ENCODE results near the gene MLXIP. TPM values are rescaled to one million over a fixed set of nuclear protein-coding genes. Genes with fewer than 3 reads are reported as not detected.
"Not testable (repeated sequence)": the region's sequence is repeated elsewhere in the genome, so short reads cannot be mapped to it uniquely, and the experiment has no call there.

The MLXIP gene
- total RNA-seq, 1 donor from 2014 or later, result 68.4 TPM

DNA sequence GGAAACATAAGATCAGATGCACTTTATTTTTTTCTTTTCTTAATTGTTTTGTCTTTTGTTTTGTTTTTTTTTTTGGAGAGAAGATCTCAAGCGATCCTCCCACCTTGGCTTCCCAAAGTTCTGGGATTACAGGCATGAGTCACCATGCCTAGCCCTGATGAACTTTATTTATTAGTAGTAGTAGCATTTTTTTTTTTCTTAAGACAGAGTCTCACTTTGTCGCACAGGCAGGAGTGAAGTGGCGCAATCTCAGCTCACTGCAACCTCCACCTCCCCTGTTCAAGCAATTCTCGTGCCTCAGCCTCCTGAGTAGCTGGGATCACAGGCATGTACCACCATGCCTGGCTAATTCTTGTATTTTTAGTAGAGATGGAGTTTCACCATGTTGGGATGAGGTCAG lies 97.9 kb downstream of the MLXIP start:
- not testable (repeated sequence) for DNase-seq (ENCODE audit: low spot score)

DNA sequence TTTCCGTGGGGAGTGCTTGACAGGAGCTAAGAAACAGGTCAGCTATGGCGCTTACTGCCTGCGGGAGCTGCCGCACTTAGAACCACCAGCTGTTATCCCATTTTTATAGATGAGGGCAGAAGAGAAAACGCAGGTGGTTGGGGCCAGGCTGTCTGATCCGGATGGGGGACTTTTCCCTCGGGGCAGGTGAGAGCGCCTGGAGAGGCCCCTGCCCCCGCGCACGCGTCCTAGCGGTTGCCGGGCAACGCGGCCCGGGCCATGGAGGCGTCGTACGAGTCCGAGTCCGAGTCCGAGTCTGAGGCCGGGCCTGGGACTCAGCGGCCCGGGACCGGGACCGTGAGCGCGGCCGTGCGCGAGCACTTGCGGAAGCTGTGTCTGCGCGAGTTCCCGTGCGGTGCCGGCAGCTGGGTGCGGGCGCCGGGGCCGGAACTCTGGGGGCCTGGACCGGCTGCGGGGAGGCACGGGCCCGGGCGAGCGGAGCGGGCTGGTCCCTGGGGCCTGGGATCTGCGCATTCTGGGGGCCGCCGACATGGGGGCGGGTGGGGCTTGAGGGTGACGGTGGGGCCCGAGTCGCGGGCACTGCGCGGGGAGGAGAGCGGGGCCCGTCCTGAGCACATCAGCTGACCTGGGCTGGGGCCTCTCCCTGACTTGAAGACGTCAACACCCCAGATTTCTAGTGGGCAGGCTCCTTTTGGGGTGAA lies 104.5 kb downstream of the MLXIP start, which contains the start of gene LRRC43:
Gene LRRC43, plus strand, starts transcription at position 237 of the 701 bp plus-strand sequence. Its CDS starts 22 bp downstream, at position 259.
- no peak for DNase-seq (ENCODE audit: low spot score)

DNA sequence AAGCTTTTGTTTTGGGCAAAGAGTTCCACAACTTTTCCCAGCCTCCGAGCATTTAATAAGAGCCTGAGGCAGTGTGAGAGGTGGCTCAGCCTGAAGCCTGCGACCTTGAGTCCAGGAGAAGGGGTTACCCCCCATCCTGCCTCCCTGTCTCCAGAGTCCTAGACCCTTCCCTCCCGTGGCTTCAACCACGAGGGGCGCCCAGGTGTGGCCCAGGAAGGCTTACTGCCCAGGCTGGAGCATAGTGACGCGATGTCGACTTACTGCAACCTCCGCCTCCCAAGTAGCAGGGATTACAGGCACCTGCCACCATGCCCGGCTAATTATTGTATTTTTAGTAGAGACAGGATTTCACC lies 105.0 kb downstream of the MLXIP start:
- DNase-seq (ENCODE audit: low spot score), result no peak

DNA sequence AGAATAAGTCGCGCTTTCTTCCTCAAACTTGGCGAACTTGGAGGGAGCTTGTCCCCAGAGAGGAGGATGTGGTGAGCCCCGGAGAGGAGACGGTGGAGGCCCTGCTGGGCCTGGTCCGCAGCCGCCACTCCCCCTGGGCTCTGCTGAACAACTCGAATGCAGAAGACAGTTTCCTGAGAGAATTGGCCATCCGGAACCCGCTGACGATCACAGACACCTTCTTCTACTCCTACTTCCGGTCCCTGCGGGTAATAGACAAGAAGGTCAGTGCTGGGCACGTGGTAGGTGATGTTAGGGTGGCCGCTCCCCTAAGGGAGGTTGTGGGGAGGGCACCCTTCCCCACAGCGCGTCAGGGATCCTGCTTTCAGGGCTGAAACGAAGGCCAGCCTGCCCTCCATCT lies 106.0 kb downstream of the MLXIP start:
- DNase-seq (ENCODE audit: low spot score), result no peak

- DNase-seq (ENCODE audit: low spot score), result no peak
Measured at GRCh38 chr12:122185079-122185478, 106.5 kb downstream of the MLXIP start.

DNA sequence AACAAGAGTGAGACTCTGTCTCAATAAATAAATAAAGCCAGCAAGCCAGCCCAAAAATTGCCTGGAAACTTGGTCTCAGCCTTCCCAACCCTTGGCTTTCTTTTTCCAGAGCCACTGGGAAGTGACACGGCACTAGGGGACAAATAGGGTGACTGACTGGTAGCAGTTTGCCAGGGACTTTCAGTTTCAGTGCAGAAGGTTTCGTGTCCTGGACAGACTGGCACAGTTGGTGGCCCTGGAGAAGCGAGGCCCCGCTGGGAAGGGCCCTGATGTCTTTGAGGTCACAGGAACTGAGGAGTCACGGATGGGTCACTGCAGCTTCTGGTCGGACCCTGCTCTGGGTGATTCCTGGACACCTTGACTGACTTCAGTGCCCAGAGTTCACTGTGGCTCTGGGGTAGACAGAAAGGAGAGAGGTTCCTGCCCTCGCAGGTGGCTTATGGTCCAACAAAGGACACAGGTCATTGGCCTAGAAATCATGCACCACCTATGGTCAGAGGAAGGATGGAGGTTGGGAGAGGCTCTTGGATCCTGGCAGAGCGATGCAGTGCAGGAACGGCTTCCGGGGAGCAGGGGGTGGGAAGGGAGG lies 107.0 kb downstream of the MLXIP start:
- no peak for DNase-seq (ENCODE audit: low spot score)

DNA sequence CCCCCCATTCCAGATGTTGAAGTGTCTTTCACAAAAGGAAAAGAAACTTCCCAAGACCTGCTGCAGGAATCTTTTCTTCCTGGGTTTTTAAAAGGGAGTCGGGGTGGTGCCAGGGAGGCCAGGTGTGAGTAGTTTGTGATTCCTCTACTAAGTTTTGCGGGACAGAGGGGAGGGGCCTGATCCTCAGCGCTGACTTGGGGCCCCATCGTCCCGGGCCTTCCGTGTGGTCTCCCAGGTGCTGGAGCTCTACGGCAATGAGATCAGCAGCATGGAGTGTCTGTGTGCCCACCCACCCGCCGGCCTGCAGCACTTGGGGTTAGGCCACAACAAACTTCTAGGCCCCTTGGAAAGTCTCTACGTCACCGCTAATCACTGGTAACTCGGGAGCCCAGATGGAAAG lies 108.9 kb downstream of the MLXIP start:
- DNase-seq (ENCODE audit: low spot score), result no peak

DNA sequence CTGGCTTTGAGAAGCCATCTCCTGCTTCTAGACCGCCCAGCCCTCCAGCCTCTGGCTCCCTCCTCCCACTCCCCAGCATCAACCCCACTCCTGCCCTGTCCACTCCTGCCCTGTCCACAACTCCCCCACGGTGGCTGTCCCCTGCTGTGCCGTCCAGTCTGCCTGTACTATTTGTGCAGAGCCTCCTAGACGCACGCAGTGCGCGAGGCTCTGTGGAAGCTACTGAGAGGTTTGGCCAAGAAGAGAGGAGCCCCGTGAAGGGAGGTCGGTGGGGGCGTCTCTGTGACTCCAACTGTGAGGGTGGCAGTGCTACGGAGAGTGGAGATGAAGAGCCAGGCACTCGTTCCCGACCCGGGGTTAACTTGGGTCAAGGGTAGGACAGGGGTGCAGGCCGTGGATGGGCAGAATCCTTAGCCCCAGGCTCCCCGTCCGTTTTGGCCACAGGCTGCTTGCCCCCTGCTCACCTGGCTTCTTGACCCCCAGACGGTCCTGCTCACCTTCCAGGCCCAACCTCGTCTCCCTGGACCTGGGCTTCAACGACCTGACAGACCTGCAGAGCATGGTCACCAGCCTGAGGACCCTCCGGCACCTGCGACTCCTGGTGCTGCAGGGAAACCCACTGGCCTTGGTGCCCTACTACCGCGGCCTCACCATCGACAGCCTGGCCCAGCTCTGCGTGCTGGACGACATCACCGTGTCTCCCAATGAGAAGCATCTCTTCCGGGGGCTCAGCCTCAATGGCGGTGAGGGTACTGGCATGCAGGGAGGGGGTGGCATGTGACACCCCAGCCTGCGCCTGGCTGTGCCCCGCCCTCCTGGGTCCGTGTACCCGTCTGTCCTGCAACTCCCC lies 111.3 kb downstream of the MLXIP start:
- no peak for DNase-seq (ENCODE audit: low spot score)

GRCh38 chr12:122190842-122191668 lies 112.5 kb downstream of the MLXIP start:
- no peak for DNase-seq (ENCODE audit: low spot score)

GRCh38 chr12:122192441-122192840 lies 113.9 kb downstream of the MLXIP start:
- no peak for DNase-seq (ENCODE audit: low spot score)

DNA sequence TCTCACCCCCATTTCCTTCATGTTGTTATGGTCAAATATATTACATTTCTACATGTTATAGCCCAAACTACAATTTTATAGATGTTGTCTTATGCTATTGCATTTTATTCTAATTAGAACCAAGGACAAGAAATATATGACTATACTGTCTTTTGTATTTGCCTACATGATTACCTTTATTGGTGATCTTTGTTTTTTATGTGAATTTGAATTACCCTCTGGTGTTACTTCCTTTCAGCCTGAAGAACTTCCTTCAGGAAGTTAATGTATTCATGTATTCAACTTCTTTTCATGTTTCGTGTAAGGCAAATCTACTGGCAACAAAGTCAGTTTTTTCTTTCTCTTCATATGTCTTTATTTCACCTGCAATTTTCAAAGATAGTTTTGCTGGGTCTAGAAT lies 116.2 kb downstream of the MLXIP start:
- DNase-seq (ENCODE audit: low spot score), result no peak

DNA sequence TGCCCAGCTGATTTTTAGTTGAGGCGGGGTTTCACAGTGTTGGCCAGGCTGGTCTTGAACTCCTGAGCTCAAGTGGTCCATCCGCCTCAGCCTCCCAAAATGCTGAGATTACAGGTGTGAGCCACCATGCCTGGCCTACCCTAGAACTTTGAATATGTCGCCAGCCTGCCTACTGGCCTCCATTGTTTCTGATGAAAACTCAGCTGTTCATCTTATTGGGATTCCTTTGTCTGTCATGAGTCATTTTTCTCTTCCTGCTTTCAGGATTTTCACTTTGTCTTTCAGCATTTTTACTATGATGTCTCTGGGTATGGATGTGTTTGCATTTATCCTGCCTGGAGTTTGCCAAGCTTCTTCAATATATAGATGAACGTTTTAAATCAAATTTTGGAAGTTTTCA lies 116.8 kb downstream of the MLXIP start:
- DNase-seq (ENCODE audit: low spot score), result no peak

Other genes with a start within 250 kb of the MLXIP start
- gene HPD, start 219.9 kb upstream of the MLXIP start, total RNA-seq, result 2.2 TPM
- gene PSMD9, start 190.0 kb upstream of the MLXIP start, total RNA-seq, result 54.7 TPM
- 2.1 TPM for gene CFAP251, start 160.2 kb upstream of the MLXIP start, total RNA-seq
- gene BCL7A, start 56.9 kb upstream of the MLXIP start, total RNA-seq, result 3.2 TPM
- gene IL31, start 95.5 kb downstream of the MLXIP start, total RNA-seq, result not detected
- gene LRRC43, start 104.4 kb downstream of the MLXIP start, total RNA-seq, result 1.1 TPM
- gene B3GNT4, start 125.0 kb downstream of the MLXIP start, total RNA-seq, result not detected
- 29.8 TPM for gene DIABLO, start 147.3 kb downstream of the MLXIP start, total RNA-seq
- 15.2 TPM for gene VPS33A, start 187.7 kb downstream of the MLXIP start, total RNA-seq

Data from mesenteric fat pad (tissue), 1 donor.